Neural cell (in vitro differentiated cells): ENCODE data around the gene MAML2. TPM values are rescaled to one million over a fixed set of nuclear protein-coding genes. Genes with fewer than 3 reads are reported as not detected.

ENCODE experiments used
- H2AFZ ChIP-seq: fragments of 200-600, 300-800 bp; sonication (generic), shearing (Covaris generic); 2 replicates; pipeline ENCODE4 v1.6.0; 2014; ENCODE audit warnings: low read depth, mild to moderate bottlenecking, antibody characterized with exemption, low read length, moderate library complexity
- H3F3A ChIP-seq: fragments of 200-600 bp; shearing (Covaris generic); 2 replicates; pipeline ENCODE4 v1.6.1; 2016; ENCODE audit warnings: mild to moderate bottlenecking, moderate library complexity, mixed read lengths, antibody characterized with exemption, low read length; ENCODE audit not compliant: insufficient read depth, poor library complexity, severe bottlenecking
- H3K27ac ChIP-seq: fragments of 200-600, 300-800 bp; sonication (generic), shearing (Covaris generic); 2 replicates; pipeline ENCODE4 v1.5.1; 2014; ENCODE audit warnings: mild to moderate bottlenecking, low read length, moderate library complexity
- H3K27me3 ChIP-seq: fragments of 300-800, 200-600 bp; sonication (generic), shearing (Covaris generic); 2 replicates; pipeline ENCODE4 v1.6.0; 2014; ENCODE audit warnings: mild to moderate bottlenecking, low read depth, low read length, moderate library complexity; ENCODE audit not compliant: insufficient read depth
- H3K36me3 ChIP-seq: fragments of 300-800, 200-600 bp; sonication (generic), shearing (Covaris generic); 2 replicates; pipeline ENCODE4 v1.5.1; 2014; ENCODE audit warnings: mild to moderate bottlenecking, antibody characterized with exemption, low read length, moderate library complexity; ENCODE audit not compliant: insufficient read depth
- H3K4me2 ChIP-seq: fragments of 300-800, 200-600 bp; sonication (generic), shearing (Covaris generic); 2 replicates; pipeline ENCODE4 v1.6.0; 2014; ENCODE audit warnings: mild to moderate bottlenecking, low read length
- H3K4me3 ChIP-seq: fragments of 300-800, 200-600 bp; sonication (generic), shearing (Covaris generic); 2 replicates; pipeline ENCODE4 v1.5.1; 2014; ENCODE audit warnings: mild to moderate bottlenecking, low read length, moderate library complexity
- H3K79me2 ChIP-seq: fragments of 200-600 bp; shearing (Covaris generic); replicated peaks from 2 replicates; pipeline ENCODE4 v1.6.0; 2014; ENCODE audit warnings: mild to moderate bottlenecking, low read length, moderate library complexity; ENCODE audit not compliant: insufficient read depth
- H3K9ac ChIP-seq: fragments of 300-800, 200-600 bp; sonication (generic), shearing (Covaris generic); 2 replicates; pipeline ENCODE4 v1.6.1; 2016; ENCODE audit warnings: mild to moderate bottlenecking, low read length, mixed read lengths
- H3K9me2 ChIP-seq: fragments of 200-600 bp; shearing (Covaris generic); 2 replicates; pipeline ENCODE4 v1.6.1; 2016; ENCODE audit warnings: mild to moderate bottlenecking, low read length, mixed read lengths; ENCODE audit not compliant: insufficient read depth
- H3K9me3 ChIP-seq: fragments of 200-600, 300-800 bp; sonication (generic), shearing (Covaris generic); 2 replicates; pipeline ENCODE4 v1.6.1; 2016; ENCODE audit warnings: mild to moderate bottlenecking, mixed run types, low read length, moderate library complexity, mixed read lengths
- H4K20me1 ChIP-seq: fragments of 200-600 bp; shearing (Covaris generic); 2 replicates; pipeline ENCODE4 v1.6.1; 2016; ENCODE audit warnings: mild to moderate bottlenecking, mixed run types; ENCODE audit not compliant: insufficient read depth
- EP300 ChIP-seq: fragments of 450-650 bp; conservative IDR thresholded peaks from 2 replicates; pipeline ENCODE4 v1.6.1; 2014; ENCODE audit warnings: antibody characterized with exemption, mild to moderate bottlenecking, moderate library complexity; ENCODE audit not compliant: poor library complexity, severe bottlenecking
- EZH2 ChIP-seq: fragments of 200-600, 300-800 bp; shearing (Covaris generic), sonication (generic); IDR thresholded peaks from 2 replicates; pipeline ENCODE4 v1.6.1; 2014; ENCODE audit warnings: antibody characterized with exemption, low read length, borderline replicate concordance, mild to moderate bottlenecking; ENCODE audit not compliant: insufficient read depth, poor library complexity, severe bottlenecking
- MXI1 ChIP-seq: fragments of 450-650 bp; conservative IDR thresholded peaks from 2 replicates; pipeline ENCODE4 v1.6.1; 2014; ENCODE audit warnings: antibody characterized with exemption, mild to moderate bottlenecking; ENCODE audit not compliant: poor library complexity, severe bottlenecking
- POLR2AphosphoS5 ChIP-seq: IDR thresholded peaks from 2 replicates; pipeline ENCODE4 v1.6.1; 2012
- RAD21 ChIP-seq: fragments of 450-650 bp; conservative IDR thresholded peaks from 2 replicates; pipeline ENCODE4 v1.6.1; 2014; ENCODE audit warnings: antibody characterized with exemption, mild to moderate bottlenecking, moderate library complexity
- REST ChIP-seq: IDR thresholded peaks from 2 replicates; pipeline ENCODE4 v1.6.1; 2012; ENCODE audit warnings: borderline replicate concordance
- SMC3 ChIP-seq: fragments of 450-650 bp; conservative IDR thresholded peaks from 2 replicates; pipeline ENCODE4 v1.6.1; 2014; ENCODE audit warnings: antibody characterized with exemption, mild to moderate bottlenecking, moderate library complexity; ENCODE audit not compliant: poor library complexity
- TAF1 ChIP-seq: IDR thresholded peaks from 2 replicates; pipeline ENCODE4 v1.6.1; 2012; ENCODE audit warnings: low read depth
- polyA plus RNA-seq: library from polyadenylated mRNA; depleted of rRNA; stranded (reverse); fragments of >200 nt; gene quantifications from 2 replicates; pipeline ENCODE4 v1.2.3, GENCODE V29; 2014
- TF ChIP-seq, protein P1 (sequence below): fragments of 450-650 bp; IDR thresholded peaks from 2 replicates; pipeline ENCODE4 v1.5.1; 2014; ENCODE audit warnings: antibody characterized with exemption, mild to moderate bottlenecking, moderate library complexity; ENCODE audit not compliant: poor library complexity, severe bottlenecking

The MAML2 gene
- polyA plus RNA-seq, 1 donor from 2014 or later: 3.6 TPM

- Histone ChIP-seq H4K20me1 (no peaks in the 10 kb centered on the region), H3K4me2 (no peak overlapping the region), H3K9me3 (no peaks in the 10 kb centered on the region), H3K36me3 (no peaks in the 10 kb centered on the region), H3K27me3 (no peaks in the 10 kb centered on the region), H3F3A (no peaks in the 10 kb centered on the region), H3K9me2 (no peaks in the 10 kb centered on the region), H3K9ac (no peak overlapping the region), H3K79me2 (no peaks in the 10 kb centered on the region), H2AFZ (no peak overlapping the region), H3K4me3 (no peak overlapping the region), H3K27ac (no peak overlapping the region)
- TF ChIP-seq EZH2 (no peak), REST (no peak), RAD21 (no peak), POLR2AphosphoS5 (no peak), TAF1 (no peak), EP300 (no peak), SMC3 (no peak), MXI1 (no peak)
- TF ChIP-seq, protein P1, sequence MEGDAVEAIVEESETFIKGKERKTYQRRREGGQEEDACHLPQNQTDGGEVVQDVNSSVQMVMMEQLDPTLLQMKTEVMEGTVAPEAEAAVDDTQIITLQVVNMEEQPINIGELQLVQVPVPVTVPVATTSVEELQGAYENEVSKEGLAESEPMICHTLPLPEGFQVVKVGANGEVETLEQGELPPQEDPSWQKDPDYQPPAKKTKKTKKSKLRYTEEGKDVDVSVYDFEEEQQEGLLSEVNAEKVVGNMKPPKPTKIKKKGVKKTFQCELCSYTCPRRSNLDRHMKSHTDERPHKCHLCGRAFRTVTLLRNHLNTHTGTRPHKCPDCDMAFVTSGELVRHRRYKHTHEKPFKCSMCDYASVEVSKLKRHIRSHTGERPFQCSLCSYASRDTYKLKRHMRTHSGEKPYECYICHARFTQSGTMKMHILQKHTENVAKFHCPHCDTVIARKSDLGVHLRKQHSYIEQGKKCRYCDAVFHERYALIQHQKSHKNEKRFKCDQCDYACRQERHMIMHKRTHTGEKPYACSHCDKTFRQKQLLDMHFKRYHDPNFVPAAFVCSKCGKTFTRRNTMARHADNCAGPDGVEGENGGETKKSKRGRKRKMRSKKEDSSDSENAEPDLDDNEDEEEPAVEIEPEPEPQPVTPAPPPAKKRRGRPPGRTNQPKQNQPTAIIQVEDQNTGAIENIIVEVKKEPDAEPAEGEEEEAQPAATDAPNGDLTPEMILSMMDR: no peak
These were observed 26.1 kb downstream of the MAML2 start for GRCh38 chr11:96316869-96317268.

DNA sequence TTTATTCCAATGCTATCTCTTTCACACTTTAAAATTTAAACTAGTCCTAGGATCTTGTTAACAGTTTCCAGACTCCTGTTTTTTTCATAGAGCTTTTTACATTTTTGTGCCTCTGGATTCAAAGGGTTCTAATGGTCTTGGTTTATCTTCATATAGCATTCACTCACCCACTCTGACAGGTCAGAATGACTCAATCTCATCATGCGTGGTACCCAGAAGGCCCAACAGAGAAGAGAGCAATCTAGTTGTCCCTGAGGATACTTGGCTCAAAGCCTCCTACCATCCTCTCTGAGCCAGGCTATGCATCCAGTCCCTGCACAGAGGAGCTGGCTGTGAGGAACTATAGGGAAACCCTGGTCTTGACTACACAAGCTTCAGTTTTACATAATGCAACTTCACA is 27.5 kb downstream of the MAML2 start:
- Histone ChIP-seq H3F3A (no peaks in the 10 kb centered on the region), H3K9ac (no peak overlapping the region)

More for the DNA sequence above, 27.5 kb downstream of the MAML2 start:
- Histone ChIP-seq H3K4me2 (no peak overlapping the region), H3K4me3 (no peak overlapping the region), H3K79me2 (no peaks in the 10 kb centered on the region), H3K36me3 (no peaks in the 10 kb centered on the region), H3K27ac (no peak overlapping the region), H2AFZ (no peak overlapping the region), H3K9me2 (no peaks in the 10 kb centered on the region), H3K9me3 (no peaks in the 10 kb centered on the region), H3K27me3 (no peaks in the 10 kb centered on the region), H4K20me1 (no peaks in the 10 kb centered on the region)
- TF ChIP-seq MXI1 (no peak), REST (no peak), EP300 (no peak), SMC3 (no peak), EZH2 (no peak), RAD21 (no peak), TAF1 (no peak), POLR2AphosphoS5 (no peak)
- TF ChIP-seq, protein P1: no peak
